Liver (tissue), 3 donors: ENCODE results near the gene DTWD1.
"Not testable (repeated sequence)": the region's sequence is repeated elsewhere in the genome, so short reads cannot be mapped to it uniquely, and the experiment has no call there.

Experiments used
- ATF3 ChIP-seq: IDR thresholded peaks from 2 replicates; pipeline ENCODE4 v1.6.1; 2016; ENCODE audit warnings: antibody characterized with exemption
- CTCF ChIP-seq: fragments of 150-350 bp; IDR thresholded peaks from 2 replicates; pipeline ENCODE4 v1.5.1; 2017; ENCODE audit warnings: improper control_type of control experiment, low read depth, low read length; ENCODE audit not compliant: missing input control
- GABPA ChIP-seq, 2 donors: IDR thresholded peaks in 1 of 2; conservative IDR thresholded peaks in 1 of 2; 2 replicates each; pipeline ENCODE4 v1.6.1; 2016; ENCODE audit warnings: antibody characterized with exemption in 2 of 2, mild to moderate bottlenecking in 1 of 2, moderate library complexity in 1 of 2
- MAX ChIP-seq: IDR thresholded peaks from 2 replicates; pipeline ENCODE4 v1.6.1; 2016; ENCODE audit warnings: antibody characterized with exemption
- REST ChIP-seq: IDR thresholded peaks from 2 replicates; pipeline ENCODE4 v1.6.1; 2016; ENCODE audit warnings: antibody characterized with exemption, mild to moderate bottlenecking
- donor health status: healthy.
- donor health status: healthy.

GRCh38 chr15:49702982-49703381, 82.1 kb downstream of the DTWD1 start:
- not testable (repeated sequence) for TF ChIP-seq CTCF; GABPA (IDR thresholded peaks at IDR 0.05 in 1 of 2, conservative IDR thresholded peaks at IDR 0.05 in 1 of 2); MAX; ATF3; REST
